C1 segment of cervical spinal cord (tissue), 14 donors: Measurements from ENCODE around the gene MYO1H.
"Not testable (repeated sequence)": the region's sequence is repeated elsewhere in the genome, so short reads cannot be mapped to it uniquely, and the experiment has no call there.

Experiments
- DNase-seq, 14 donors: peaks; one replicate each; lab custom pipeline; 2025; lab: John Stamatoyannopoulos, UW

Gene MYO1H

DNA sequence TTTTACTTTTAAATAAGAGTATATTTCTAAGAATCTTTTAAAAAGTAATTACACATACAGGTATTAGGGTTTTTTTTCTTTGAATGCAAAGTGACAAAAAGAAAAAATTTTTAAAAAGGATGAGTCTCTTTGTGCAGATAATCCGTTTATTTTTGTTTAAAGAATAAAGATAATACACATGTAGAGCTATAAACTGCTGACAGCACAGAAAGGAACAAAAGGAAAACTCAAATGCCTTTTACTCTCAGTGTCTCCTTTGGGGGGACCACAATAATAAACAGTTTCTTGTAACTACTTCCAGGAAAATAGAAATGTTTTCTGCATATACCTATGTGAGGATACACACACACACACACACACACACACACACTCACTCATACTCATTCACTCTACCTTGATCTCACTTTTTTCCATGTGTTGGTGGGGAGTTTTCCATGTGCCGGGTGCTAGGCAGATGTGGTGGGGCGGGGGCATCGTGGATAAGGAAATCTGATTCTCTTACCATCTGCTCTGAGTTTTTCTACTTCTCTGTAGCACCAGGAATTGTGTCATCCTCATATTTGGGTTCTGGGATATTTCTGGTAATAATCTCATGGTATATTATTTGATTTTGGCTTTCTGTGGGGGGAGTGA lies 71.3 kb downstream of the MYO1H start:
- DNase-seq, result no peak

GRCh38 chr12:109421355-109422087 lies 73.8 kb downstream of the MYO1H start:
- no peak for DNase-seq

DNA sequence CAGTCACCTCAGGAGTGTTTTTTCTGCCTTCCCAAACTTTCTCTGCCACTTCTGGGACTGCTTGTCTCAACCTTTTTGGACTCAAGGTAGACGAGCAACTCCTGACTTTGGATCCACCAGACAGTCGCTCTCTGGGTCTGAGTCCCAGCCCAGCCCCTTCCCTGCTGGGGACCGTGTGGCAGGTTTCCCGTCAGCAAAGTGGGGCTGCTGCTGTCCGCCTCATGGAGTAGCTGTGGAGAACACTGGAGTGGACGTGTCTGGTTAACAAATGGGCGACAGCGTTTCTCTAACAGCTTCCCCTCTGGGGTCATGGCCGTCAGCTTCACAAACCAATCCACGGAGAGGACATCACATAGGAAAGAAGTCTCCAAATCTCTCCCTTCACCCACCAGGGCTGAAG lies 74.6 kb downstream of the MYO1H start:
- no peak for DNase-seq

DNA sequence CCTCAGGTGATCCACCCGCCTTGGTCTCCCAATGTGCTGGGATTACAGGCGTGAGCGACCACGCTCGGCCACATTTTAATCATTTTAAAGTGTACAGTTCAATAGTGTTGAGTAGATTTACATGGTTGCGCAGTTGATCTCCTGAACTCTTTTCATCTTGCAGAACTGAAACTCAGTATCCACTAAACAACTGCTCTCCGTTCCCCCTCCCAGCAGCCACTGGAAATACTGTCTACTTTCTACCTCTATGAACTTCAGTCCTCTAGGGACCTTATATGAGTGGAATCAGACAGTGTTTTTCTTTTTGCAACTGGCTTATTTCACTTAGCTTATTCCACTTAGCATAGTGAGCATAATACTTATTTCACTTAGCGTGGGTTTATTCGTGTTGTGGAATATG lies 75.7 kb downstream of the MYO1H start:
- no peak for DNase-seq

DNA sequence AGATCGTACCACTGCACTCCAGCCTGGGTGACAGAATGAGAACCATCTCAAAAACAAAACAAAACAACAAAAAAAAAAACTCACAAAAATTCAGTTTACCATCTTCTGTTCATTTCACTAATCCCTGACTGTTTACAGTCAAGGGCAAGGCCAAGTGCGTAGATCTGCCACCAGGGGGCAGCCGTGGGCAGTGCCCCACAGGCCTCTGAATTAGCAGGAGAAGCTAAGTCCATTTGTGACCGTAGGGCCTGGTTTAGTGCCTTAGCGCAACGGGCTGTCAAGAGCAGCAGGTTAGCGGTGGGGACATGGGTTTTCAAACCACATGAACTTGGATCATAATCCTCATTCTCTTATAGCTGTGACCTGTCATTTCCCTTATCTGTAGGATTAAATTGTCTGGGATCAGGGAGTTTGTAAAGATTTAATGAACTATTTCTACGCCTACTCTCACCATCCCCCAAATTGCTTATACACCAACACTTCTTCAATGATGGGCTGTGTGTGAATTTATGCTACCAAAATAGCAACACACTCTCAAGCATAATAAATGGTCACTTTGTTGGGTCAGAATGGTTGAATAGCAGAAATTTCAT lies 80.4 kb downstream of the MYO1H start:
- DNase-seq, result peak in 13 of 14 donors; percentile 3 to 75 (median 38)

GRCh38 chr12:109428804-109429203 lies 81.1 kb downstream of the MYO1H start:
- not testable (repeated sequence) for DNase-seq

- no peak for DNase-seq
These were observed 82.5 kb downstream of the MYO1H start for GRCh38 chr12:109430244-109430643.

- no peak for DNase-seq
These were observed 84.7 kb downstream of the MYO1H start for GRCh38 chr12:109432431-109432830.

GRCh38 chr12:109432842-109433304 lies 85.2 kb downstream of the MYO1H start:
- peak in 8 of 14 donors; percentile 1 to 39 (median 8) for DNase-seq

DNA sequence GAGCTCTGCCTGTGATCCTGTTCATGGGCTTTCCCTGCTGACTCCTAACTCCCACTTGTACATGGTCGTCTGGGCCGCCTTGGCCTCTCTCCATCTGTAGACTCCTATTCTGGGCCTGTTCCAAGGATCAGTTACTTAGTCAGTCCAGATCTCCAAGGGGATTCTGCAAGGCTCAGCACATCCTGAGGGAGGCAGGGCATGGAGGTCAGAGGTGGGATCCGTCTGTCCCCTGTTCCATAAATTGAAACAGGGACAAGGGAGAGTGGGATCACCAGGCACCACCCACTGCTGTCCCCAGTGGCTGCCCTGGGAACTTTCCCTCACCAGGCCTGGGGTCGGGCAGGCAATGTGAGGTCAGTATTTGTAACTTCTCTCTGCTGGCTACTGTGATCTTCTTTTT lies 85.9 kb downstream of the MYO1H start:
- DNase-seq, result no peak

DNA sequence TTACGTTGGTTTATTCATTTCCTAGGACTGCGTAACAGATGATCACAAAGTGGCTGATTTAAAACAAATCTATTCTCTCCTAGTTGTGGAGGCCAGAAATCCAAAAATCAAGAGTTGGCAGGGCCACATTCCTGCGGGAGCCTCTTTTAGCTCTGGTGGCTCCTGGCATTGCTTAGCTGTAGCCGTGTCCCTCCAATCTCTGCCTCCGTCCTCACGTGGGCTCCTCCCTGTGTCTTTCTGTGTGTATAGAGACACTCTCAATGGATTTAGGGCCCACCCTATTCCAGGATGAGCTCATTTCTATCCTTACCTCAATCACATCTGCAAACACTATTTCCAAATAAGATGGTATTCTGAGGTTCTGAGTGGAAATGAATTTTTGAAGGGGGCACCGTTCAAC lies 86.9 kb downstream of the MYO1H start:
- no peak for DNase-seq

GRCh38 chr12:109435428-109436187 lies 87.9 kb downstream of the MYO1H start:
- no peak for DNase-seq

- DNase-seq, result no peak
These were observed 88.5 kb downstream of the MYO1H start for GRCh38 chr12:109436188-109436560.

DNA sequence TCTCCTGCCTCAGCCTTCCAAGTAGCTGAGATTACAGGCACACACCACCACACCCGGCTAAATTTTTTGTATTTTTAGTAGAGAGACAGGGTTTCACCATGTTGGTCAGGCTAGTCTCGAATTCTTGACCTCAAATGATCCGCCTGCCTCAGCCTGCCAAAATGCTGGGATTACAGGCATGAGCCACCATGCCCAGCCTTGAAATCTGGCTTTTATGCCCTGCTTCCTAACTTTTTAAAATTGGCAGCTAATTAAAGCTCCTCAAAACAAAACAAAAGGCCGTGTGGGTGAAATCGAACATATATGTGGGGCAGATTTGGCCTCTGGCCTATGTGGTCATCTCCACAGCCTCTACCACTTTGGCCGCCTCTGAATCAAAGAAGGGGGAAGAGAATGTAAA lies 91.5 kb downstream of the MYO1H start:
- DNase-seq, result no peak

GRCh38 chr12:109439951-109440350 lies 92.3 kb downstream of the MYO1H start:
- not testable (repeated sequence) for DNase-seq

GRCh38 chr12:109440851-109441490 lies 93.3 kb downstream of the MYO1H start:
- DNase-seq, result no peak

GRCh38 chr12:109443794-109444193 lies 96.1 kb downstream of the MYO1H start:
- DNase-seq, result no peak

DNA sequence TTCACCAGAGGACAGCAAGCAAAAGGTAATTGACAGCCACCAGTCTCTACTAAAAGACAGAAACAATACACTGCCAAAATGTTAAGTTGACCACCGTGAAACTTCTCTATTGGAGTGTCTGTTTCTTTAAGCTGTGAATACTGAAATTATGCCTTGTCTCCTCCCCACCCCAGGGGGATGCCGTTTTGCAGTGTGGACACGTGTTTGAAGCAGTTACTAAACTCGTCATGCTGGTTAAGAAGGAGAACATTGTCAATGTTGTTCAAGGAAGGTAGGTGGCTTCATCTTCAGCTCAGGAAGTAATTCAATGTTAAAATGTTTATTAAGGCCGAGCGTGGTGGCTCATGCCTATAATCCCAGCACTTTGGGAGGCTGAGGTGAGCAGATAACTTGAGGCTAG lies 96.6 kb downstream of the MYO1H start:
- no peak for DNase-seq

- DNase-seq, result no peak
These were observed 97.5 kb downstream of the MYO1H start for GRCh38 chr12:109445191-109445609.

DNA sequence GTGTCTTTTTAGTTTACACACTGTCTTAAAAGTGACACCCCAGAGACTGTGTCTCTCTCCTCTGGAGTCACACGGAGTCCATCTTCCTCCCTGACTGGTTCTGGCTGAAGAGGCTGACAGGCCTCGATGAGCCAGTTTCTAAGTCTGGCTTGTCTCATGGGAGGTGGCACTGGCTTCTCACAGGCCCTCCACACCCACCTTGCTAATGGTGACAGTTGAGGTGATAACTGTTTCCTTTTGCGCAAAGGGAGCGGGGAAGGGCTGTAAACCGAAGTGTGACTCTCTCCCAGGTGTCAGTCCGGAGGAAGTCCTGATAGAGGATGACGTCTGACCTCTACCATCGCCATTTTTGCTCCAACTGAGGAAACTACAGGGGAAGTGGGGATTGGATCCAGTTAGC lies 99.2 kb downstream of the MYO1H start:
- no peak for DNase-seq

- no peak for DNase-seq
These were observed 99.8 kb downstream of the MYO1H start for GRCh38 chr12:109447482-109447881.

DNA sequence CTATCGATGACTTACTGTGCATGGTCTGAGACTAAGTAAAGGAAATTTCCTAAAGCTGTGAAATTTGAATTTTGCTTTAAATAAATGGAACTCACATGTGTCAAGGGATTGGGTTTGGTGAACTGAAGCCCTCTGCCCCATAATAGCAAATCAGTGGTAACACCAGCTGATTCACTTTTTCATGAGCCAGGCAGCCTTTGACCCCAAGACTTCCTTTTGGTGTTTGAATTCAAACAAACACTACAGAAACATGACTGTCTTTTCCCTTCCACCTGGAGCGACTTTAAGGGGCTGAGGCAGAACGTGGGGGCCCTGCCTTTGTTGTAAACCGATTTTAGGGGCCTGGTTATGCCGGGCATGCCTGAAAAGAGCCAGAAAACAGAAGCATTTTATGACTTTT lies 100.6 kb downstream of the MYO1H start:
- no peak for DNase-seq
